Kidney epithelial cell (primary cell): Measurements from ENCODE around the gene DEUP1. TPM values are rescaled to one million over a fixed set of nuclear protein-coding genes. Genes with fewer than 3 reads are reported as not detected.
"Not testable (repeated sequence)": the region's sequence is repeated elsewhere in the genome, so short reads cannot be mapped to it uniquely, and the experiment has no call there.

Experiments used
- DNase-seq: peaks from one replicate; pipeline ENCODE4 v3.0.0-alpha.2; 2010; ENCODE audit warnings: low read depth
- H3K27me3 ChIP-seq: 2 replicates; pipeline ENCODE4 v1.6.0; 2011; ENCODE audit warnings: low read length; ENCODE audit not compliant: control insufficient read depth, insufficient read depth
- H3K36me3 ChIP-seq: 2 replicates; pipeline ENCODE4 v1.5.1; 2011; ENCODE audit warnings: low read length; ENCODE audit not compliant: control insufficient read depth, insufficient read depth
- H3K4me3 ChIP-seq: 2 replicates; pipeline ENCODE4 v1.5.1; 2011; ENCODE audit warnings: low read depth, mild to moderate bottlenecking, control low read depth, low read length
- total RNA-seq: library from RNA; depleted of rRNA; stranded (reverse); fragments of >200 nt; gene quantifications from 2 replicates; pipeline ENCODE4 v1.2.3, GENCODE V29; 2015
- TF ChIP-seq, protein P1 (sequence below): IDR thresholded peaks from 2 replicates; pipeline ENCODE4 v1.5.1; 2011; ENCODE audit warnings: mild to moderate bottlenecking, moderate library complexity, low read length, control low read depth, inconsistent platforms; ENCODE audit not compliant: insufficient read depth, poor library complexity, severe bottlenecking

Gene DEUP1
- total RNA-seq, 1 donor from 2014 or later = not detected

DNA sequence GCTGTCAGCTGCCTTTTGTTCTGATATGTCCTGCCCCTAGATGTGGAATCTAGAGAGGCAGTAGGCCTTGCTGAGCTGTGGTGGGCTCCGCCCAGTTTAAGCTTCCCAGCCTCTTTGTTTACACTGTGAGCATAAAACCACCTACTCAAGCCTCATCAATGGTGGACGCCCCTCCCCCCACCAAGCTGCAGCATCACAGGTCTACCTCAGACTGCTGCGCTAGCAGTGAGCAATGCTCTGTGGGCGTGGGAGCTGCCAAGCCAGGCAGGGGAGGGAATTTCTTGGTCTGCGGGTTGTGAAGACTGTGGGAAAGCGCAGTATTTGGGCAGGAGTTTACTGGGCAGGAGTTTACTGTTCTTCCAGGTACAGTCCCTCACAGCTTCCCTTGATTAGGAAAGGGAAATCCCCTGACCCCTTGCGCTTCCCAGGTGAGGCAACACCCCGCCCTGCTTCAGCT, 114.1 kb downstream of the DEUP1 start:
- DNase-seq = peak; percentile 92
- TF ChIP-seq, protein P1, sequence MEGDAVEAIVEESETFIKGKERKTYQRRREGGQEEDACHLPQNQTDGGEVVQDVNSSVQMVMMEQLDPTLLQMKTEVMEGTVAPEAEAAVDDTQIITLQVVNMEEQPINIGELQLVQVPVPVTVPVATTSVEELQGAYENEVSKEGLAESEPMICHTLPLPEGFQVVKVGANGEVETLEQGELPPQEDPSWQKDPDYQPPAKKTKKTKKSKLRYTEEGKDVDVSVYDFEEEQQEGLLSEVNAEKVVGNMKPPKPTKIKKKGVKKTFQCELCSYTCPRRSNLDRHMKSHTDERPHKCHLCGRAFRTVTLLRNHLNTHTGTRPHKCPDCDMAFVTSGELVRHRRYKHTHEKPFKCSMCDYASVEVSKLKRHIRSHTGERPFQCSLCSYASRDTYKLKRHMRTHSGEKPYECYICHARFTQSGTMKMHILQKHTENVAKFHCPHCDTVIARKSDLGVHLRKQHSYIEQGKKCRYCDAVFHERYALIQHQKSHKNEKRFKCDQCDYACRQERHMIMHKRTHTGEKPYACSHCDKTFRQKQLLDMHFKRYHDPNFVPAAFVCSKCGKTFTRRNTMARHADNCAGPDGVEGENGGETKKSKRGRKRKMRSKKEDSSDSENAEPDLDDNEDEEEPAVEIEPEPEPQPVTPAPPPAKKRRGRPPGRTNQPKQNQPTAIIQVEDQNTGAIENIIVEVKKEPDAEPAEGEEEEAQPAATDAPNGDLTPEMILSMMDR = no peak
- Histone ChIP-seq H3K27me3 (no peaks in the 10 kb centered on the region), H3K36me3 (no peaks in the 10 kb centered on the region), H3K4me3 (no peak overlapping the region)

GRCh38 chr11:93458286-93458685, 127.7 kb downstream of the DEUP1 start:
- TF ChIP-seq, protein P1 = no peak

GRCh38 chr11:93463666-93464065, 133.1 kb downstream of the DEUP1 start:
- not testable (repeated sequence) for H3K36me3 ChIP-seq, DNase-seq, H3K4me3 ChIP-seq, H3K27me3 ChIP-seq

More at GRCh38 chr11:93458286-93458685, 127.7 kb downstream of the DEUP1 start:
- H3K36me3 ChIP-seq = no peaks in the 10 kb centered on the region
- no peak overlapping the region for H3K4me3 ChIP-seq
- no peaks in the 10 kb centered on the region for H3K27me3 ChIP-seq
- DNase-seq = no peak

DNA sequence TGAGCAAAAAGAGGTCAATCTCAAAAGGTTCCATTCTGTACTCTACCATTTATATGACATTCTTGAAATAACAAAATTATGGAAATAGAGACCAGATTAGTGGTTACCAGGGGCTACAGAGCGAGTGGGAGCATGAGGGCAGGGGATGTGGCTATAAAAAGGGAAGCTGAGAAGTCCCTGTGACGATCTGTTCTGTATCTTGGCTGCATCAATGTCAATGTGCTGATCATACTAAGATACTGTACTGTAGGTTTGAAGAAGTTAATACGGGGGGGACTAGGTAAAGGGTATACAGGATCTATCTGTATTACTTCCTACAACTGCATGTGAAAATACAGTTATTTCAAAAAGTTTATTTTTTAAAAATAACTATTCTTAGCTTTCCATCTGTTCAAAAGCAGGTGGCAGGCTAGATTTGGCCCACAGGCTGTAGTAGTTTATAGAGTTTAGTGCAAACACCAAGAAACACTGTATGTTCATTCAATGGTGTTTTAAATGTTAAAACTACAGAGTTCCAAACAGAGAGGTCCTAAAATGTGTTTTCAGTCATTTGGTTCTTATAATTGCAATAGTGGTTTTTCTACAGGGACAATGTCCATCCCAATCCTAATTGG, 134.5 kb downstream of the DEUP1 start:
- H3K4me3 ChIP-seq = no peak overlapping the region
- TF ChIP-seq, protein P1 = no peak
- no peak for DNase-seq
- no peaks in the 10 kb centered on the region for H3K27me3 ChIP-seq
- no peaks in the 10 kb centered on the region for H3K36me3 ChIP-seq

GRCh38 chr11:93467054-93467453, 136.5 kb downstream of the DEUP1 start:
- Histone ChIP-seq H3K36me3 (no peaks in the 10 kb centered on the region), H3K4me3 (no peak overlapping the region), H3K27me3 (no peaks in the 10 kb centered on the region)
- no peak for DNase-seq
- TF ChIP-seq, protein P1 = no peak

DNA sequence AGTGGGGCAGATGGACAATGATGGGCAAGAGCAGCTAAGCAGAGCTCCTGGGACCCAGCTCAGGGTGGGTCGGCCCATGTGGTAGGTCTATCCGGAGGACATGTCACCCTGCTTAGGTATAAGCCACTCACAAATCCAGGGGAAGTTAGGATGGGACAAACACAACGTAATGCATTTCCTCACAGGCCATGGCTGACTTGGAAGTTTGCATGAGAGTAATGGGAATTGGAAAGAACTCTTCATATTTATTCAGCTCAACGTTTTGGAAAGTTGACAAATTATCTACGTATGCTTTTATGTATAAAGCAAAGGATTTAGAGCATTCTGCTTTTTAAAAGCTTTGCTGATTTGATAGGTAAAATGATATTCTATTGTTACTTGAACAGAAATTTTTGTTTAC, 137.7 kb downstream of the DEUP1 start:
- Histone ChIP-seq H3K36me3 (no peaks in the 10 kb centered on the region), H3K27me3 (no peaks in the 10 kb centered on the region), H3K4me3 (no peak overlapping the region)
- DNase-seq = no peak
- TF ChIP-seq, protein P1 = no peak
